GM18517 (cell line): Measurements from ENCODE around the gene NOL12.
"Not testable (repeated sequence)": the region's sequence is repeated elsewhere in the genome, so short reads cannot be mapped to it uniquely, and the experiment has no call there.

Experiments
- ATAC-seq: cut with Tn5 transposase; IDR thresholded peaks from one replicate; pipeline ENCODE4 v1.9.1; 2021; ENCODE audit warnings: mild to moderate bottlenecking, moderate library complexity; ENCODE audit not compliant: unreplicated experiment

Gene NOL12

GRCh38 chr22:37710675-37711074 lies 24.5 kb downstream of the NOL12 start:
- no peak for ATAC-seq

GRCh38 chr22:37711490-37711889 lies 25.3 kb downstream of the NOL12 start:
- no peak for ATAC-seq

- ATAC-seq = no peak
Observed at GRCh38 chr22:37713761-37714160, 27.6 kb downstream of the NOL12 start.

- ATAC-seq = no peak
Observed at GRCh38 chr22:37714634-37715033, 28.5 kb downstream of the NOL12 start.

- no peak for ATAC-seq
Observed at GRCh38 chr22:37715760-37716159, 29.6 kb downstream of the NOL12 start.

- no peak for ATAC-seq
Observed at GRCh38 chr22:37716708-37717107, 30.6 kb downstream of the NOL12 start.

GRCh38 chr22:37717235-37717634 lies 31.1 kb downstream of the NOL12 start:
- ATAC-seq = not testable (repeated sequence)

GRCh38 chr22:37717746-37718305 lies 31.7 kb downstream of the NOL12 start:
- ATAC-seq = not testable (repeated sequence)

GRCh38 chr22:37725551-37726240 lies 39.6 kb downstream of the NOL12 start:
- ATAC-seq = no peak

- ATAC-seq = no peak
Observed at GRCh38 chr22:37726241-37726887, 40.2 kb downstream of the NOL12 start.

- ATAC-seq = no peak
Observed at GRCh38 chr22:37728620-37729019, 42.5 kb downstream of the NOL12 start.

- no peak for ATAC-seq
Observed at GRCh38 chr22:37731804-37732471, 45.8 kb downstream of the NOL12 start.

GRCh38 chr22:37732699-37733607 lies 46.8 kb downstream of the NOL12 start:
- ATAC-seq = no peak

GRCh38 chr22:37733625-37734401 lies 47.7 kb downstream of the NOL12 start:
- no peak for ATAC-seq

GRCh38 chr22:37734402-37734700 lies 48.2 kb downstream of the NOL12 start:
- ATAC-seq = no peak

- ATAC-seq = no peak
Observed at GRCh38 chr22:37734964-37735451, 48.9 kb downstream of the NOL12 start.

GRCh38 chr22:37739035-37739434 lies 52.9 kb downstream of the NOL12 start:
- ATAC-seq = no peak

GRCh38 chr22:37739611-37740049 lies 53.5 kb downstream of the NOL12 start:
- no peak for ATAC-seq

- ATAC-seq = no peak
Observed at GRCh38 chr22:37740455-37741311, 54.5 kb downstream of the NOL12 start.
